GM19395 (cell line): ENCODE measurements around the gene MAP3K19.
"Not testable (repeated sequence)": the region's sequence is repeated elsewhere in the genome, so short reads cannot be mapped to it uniquely, and the experiment has no call there.

Experiments
- ATAC-seq: cut with Tn5 transposase; IDR thresholded peaks from one replicate; pipeline ENCODE4 v1.9.1; 2021; ENCODE audit warnings: mild to moderate bottlenecking, moderate library complexity; ENCODE audit not compliant: unreplicated experiment

MAP3K19 gene

DNA sequence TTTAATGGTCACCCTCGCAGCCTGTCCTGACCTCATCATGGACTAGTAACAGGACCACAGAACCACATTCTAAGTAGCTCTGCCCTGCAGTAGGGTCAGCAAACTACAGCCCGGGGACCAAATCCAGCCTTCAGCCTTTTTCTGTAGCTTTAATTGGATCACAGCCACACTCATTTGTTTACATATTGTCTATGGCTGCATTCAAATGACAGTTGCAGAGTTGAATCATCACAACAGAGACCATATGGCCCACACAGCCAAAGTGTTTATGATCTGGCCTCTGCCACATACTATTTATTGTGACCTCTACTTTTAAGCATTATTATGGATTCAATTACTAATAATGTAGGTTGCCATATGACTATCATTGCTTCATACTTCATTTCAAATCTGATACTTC lies 47.7 kb downstream of the MAP3K19 start:
- no peak for ATAC-seq

- ATAC-seq = no peak
Observed at GRCh38 chr2:134988994-134989605, 58.1 kb downstream of the MAP3K19 start.

- ATAC-seq = no peak
Observed at GRCh38 chr2:134985061-134985460, 62.2 kb downstream of the MAP3K19 start.

DNA sequence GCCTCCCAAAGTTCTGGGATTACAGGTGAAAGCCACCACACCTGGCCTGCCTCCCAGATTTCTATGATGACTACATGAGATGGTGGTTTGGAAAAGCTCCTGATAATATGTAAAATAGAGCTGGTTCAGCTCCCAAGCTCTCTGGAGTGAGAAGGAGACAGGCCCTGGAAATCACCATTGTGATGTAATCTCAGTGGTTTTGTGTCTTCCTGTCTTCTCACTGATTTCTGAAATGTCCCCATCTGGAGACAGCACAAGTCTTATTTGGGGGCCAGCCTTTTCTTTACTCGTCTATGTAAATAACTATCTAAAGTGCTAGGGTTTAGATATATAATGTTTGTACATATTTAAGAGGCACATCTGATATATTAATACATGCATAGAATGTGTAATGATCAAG lies 64.6 kb downstream of the MAP3K19 start:
- no peak for ATAC-seq

DNA sequence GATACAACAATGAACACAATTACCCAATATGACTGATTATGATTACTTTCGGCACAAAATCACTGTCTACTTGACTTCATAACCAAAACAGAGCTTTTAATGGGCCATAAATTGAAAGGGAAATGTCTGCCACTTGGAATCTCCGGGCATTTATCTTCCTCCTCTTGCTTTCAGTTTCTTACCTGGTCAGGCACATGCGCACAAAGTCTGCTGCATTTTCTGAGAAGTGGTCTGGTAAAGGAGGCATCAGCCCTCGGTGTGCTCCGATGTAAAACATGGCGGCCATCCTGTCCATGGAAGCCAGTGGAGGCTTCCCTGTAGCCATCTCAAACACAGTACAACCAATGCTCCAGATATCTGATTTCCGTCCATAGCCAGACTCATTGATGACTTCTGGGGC lies 66.6 kb downstream of the MAP3K19 start:
- ATAC-seq = no peak

DNA sequence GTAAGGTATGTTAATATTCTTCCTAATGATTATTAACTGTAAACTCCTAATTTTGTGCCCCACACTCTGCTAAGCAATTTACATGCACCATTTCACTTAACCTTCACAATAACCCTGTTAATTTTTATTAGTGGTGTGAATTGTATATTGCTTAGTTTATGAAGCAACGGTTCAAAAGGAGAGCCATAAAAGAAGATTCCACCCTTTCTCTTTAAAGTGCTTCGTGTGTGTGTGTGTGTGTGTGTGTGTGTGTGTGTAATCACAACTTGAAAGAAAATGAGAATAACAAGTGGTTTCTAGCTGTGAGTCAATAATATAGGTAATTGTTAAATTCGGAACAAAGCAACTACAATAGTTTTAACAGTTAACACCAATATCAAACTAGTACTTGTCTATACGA lies 68.0 kb downstream of the MAP3K19 start:
- no peak for ATAC-seq

GRCh38 chr2:134977104-134977503 lies 70.1 kb downstream of the MAP3K19 start:
- not testable (repeated sequence) for ATAC-seq

- no peak for ATAC-seq
Observed at GRCh38 chr2:134976074-134976702, 71.1 kb downstream of the MAP3K19 start.

DNA sequence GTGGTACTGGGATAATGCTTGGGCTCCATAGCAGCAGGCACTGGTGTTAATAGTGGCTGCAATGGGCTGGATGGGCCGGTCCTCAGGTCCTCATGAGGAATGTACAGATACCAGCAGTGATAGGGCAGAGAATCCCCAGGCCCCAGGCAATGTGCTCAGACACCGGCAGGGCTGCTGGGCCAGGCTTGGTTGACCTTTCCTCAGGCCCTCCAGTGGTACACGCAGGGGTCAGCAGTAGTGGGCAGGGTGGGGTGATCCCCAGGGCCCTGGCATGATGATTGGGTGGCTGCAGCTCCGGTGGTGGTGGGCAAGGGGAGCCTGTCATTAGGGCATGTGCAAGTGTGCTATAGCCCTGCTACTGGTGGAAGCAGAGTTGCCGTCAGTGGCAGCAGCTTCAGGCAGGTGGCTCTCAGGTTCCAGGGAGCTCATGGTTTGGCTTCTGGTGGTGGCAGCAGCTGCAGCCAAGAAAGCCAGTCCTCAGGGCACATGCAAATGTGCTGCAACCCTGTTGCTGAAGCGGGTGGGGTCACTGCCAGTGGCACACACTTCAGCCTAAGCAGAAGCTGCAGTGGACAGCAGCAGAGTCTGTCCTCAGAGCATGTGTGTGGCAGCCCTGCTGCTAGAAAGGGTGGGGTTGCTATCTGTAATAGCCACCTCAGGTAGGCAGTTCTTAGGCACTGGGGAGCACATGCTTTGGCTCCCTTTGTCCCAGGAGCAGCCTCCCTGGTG lies 71.8 kb downstream of the MAP3K19 start:
- no peak for ATAC-seq

GRCh38 chr2:134973241-134974138 lies 73.8 kb downstream of the MAP3K19 start:
- peak; percentile 91 for ATAC-seq

DNA sequence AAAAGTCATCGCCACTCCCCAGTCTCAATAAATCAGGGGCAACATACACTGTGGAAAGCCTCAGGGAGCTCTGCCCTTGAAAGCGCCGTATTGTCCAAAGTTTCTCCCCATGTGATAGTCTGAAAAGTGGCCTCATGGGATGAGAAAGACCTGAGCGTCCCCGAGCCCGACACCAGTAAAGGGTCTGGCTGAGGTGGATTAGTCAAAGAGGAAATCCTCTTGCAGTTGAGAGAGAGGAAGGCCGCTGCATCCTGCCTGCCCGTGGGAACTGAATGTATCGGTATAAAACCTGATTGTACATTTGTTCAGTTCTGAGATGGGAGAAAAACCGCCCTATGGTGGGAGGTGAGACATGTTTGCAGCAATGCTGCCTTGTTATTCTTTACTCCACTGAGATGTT lies 80.1 kb downstream of the MAP3K19 start:
- not testable (repeated sequence) for ATAC-seq

DNA sequence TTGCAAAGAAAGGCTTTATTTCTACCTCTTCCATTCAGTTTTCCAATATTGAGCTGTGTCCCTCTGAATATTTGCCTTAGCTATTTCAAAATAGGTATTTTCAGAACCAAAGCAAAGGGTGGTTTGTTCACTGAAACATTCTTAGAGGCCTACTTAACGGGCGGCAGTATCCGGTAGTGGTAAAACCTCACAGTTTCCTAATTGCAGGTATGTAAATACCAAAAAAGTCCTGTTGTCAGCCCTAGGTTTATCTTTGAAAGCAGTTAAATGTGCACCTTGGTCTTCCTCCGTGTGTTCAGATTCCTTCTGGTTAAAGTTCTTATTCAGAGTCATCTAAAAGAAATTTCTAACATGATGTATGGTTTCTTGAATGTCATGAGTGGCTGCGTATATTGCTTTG lies 89.8 kb downstream of the MAP3K19 start:
- no peak for ATAC-seq

DNA sequence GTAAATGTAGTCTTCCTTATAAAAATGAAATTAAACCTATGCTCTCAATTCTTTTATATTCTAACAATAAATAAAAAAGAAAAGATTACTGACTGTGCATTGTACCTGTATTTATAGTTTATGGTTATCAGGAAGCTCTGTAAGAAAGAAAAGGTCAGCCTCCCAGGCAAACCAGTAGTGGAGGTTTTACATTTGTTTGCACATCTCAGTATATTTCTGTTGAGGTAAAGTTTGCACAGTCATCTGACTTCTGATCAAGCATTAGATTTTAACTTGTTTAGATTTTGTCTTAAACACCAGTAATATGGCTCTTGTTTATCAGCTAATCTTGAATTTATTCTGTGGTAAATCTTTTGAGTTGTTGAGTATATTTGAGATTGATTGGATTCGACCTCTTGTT lies 91.5 kb downstream of the MAP3K19 start:
- no peak for ATAC-seq

- ATAC-seq = no peak
Observed at GRCh38 chr2:134954065-134954464, 93.2 kb downstream of the MAP3K19 start.

GRCh38 chr2:134952608-134953007 lies 94.6 kb downstream of the MAP3K19 start:
- ATAC-seq = no peak

GRCh38 chr2:134950886-134951285 lies 96.4 kb downstream of the MAP3K19 start:
- ATAC-seq = no peak

DNA sequence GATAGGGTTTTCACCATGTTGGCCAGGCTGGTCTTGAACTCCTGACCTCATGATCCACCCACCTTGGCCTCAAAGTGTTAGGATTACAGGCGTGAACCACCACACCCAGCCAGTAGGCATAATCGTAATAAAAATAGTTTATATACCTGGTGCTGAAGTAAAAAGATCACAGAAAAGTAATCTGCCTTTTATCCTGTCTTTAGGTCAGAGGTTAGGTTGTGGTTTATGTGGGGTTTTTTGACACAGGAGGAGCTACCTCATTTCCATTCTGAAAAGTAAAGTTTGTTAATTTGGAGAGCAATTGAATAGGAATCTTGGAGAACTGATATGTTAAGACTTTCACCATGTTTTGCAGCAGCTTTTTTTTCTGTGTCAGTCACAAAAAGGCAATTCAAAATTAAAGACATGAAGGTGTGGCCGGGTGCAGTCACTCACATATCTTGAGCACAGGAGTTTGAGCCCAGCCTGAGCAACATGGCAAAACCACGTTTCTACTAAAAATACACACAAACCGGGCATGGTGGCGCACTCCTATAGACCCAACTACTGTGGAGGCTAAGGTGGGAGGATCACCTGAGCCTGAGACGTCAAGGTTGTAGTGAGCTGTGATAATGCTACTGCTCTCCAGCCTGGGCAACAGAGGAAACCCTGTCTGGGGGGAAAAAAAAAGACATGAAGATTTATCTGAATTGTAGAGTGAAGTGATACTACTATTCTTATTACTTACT lies 97.1 kb downstream of the MAP3K19 start:
- ATAC-seq = no peak

- no peak for ATAC-seq
Observed at GRCh38 chr2:134946073-134946472, 101.2 kb downstream of the MAP3K19 start.

DNA sequence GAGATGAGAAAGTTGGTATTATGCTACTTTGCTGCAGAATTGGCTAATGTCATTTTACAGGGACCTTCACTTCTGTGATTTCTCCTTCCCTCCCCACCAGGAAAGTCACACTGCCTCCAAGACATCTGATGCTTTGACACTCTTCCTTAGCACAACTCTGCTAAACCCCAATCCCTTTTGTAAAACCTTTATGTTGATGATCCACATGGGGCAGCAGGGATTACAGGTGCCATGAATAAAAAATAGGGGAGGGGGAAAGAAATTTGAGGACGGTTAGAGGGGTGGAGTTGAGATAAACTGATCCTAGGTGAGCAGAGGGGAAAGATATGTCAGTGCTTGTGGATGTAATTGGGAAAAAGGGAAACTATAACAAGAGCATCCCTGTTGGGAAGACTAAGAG lies 102.3 kb downstream of the MAP3K19 start:
- no peak for ATAC-seq

DNA sequence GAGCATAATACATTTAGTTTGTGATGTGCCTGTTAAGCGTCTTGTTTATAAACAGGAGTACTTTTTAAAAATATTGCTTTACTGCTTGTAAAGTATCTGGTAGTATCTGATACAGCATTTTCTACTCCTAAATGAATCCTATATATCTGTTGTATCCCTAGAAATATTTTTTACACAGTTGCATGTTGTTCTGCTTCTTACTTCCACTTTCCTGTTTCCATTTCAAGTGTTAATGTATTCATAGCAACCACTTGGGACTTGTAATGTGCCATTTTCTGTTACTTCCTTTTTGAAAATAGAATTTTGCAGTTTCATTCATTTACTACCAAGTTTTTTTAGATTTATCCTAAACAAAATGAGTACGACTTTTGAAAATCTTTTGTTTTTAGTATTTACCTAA lies 103.7 kb downstream of the MAP3K19 start:
- ATAC-seq = peak; percentile 78

- no peak for ATAC-seq
Observed at GRCh38 chr2:134936691-134937090, 110.6 kb downstream of the MAP3K19 start.
